A204.1 (cell line): ENCODE results near the gene ZNF182.
"Not testable (repeated sequence)": the region's sequence is repeated elsewhere in the genome, so short reads cannot be mapped to it uniquely, and the experiment has no call there.

Experiments used
- FAIRE-seq: peaks from 2 replicates; lab custom pipeline; 2012; peaks lifted over from hg19 to GRCh38; lab: Jason Lieb, UNC

Gene ZNF182

GRCh38 chrX:48003758-48004457, at the start of gene ZNF182:
Gene ZNF182 (minus strand): TSS chrX:48003989. CDS start chrX:48002609, 1,380 bp downstream.
- no peak for FAIRE-seq

DNA sequence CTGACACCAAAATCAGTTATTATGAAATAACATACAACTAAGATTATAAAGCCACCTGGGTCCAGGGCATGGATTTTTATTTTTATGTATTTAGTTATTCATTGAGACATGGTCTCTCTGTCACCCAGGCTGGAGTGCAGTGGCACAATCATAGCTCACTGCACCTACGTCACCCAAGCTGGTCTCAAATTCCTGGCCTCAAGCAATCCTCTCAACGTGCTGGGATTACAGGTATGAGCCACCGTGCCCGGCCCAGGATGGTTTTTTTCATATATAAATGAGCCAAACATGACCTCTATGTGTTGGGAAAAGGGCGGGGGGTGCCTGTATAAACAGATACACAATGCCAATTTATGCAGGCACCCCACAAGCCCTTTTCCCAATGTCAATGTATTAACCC, 43.1 kb upstream of the ZNF182 start:
- no peak for FAIRE-seq

- no peak for FAIRE-seq
Measured at GRCh38 chrX:48045410-48046311, 41.9 kb upstream of the ZNF182 start.

GRCh38 chrX:48043056-48043455, 39.3 kb upstream of the ZNF182 start:
- FAIRE-seq: no peak

DNA sequence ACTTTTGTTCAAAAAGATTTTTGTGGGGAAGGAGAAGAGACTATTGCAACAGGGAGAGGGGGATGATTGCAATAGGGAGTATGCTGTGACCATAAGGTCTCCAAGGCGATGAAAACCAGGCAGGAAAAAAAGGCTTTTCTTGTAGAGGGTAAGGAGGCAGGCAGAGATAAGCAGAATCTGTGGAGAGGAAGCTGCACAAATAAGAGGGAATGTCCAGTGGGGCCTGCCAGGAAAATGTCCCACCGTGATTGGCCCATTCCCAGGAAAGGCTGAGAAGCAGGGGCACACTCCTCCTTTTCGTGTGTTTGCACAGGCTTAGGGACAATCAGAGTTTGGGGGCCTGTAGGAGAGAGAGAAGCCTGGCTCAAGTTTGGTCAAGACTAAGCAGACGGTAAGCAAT, 32.1 kb upstream of the ZNF182 start:
- FAIRE-seq: no peak

- not testable (repeated sequence) for FAIRE-seq
Measured at GRCh38 chrX:48030641-48031173, 26.9 kb upstream of the ZNF182 start.

GRCh38 chrX:48030237-48030636, 26.4 kb upstream of the ZNF182 start:
- no peak for FAIRE-seq

DNA sequence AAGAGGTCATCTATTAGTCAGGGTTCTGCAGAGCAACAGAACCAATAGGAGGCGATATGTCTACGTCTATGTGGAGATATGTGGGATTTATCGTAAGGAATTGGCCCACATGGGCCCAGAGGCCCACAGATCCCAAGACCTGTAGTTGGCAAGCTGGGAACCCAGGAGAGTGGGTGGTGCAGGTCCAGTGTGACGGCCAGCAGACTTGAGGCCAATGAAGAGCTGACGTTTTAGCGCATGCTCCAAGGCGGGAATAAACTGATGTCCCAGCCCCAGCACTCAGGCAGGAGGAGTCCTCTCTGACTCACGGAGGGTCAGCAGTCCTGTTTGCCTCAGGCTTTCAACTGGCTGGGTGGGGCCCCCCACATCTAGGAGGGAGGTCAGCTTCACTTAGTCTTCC, 24.3 kb upstream of the ZNF182 start:
- FAIRE-seq: no peak

GRCh38 chrX:48027545-48027944, 23.8 kb upstream of the ZNF182 start:
- not testable (repeated sequence) for FAIRE-seq

DNA sequence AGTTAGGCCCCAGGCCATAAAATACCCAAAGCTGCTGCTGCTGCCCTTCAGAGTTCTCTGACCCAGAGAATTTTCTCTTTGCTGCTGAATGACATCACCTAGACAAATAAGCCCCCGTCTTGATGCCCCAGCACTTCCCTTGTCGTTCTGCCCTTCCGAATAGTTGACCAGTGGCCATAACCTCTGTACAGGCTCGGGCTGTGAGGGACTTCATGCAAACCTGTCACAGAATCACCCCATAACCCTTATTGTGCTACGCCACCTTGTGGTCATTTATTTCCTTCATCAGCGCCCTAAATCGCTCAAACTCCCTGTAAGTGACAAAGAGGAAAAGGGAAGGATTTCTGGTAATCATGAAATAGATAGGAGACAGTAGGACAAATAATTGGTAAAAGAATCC, 21.8 kb upstream of the ZNF182 start:
- FAIRE-seq: peak; percentile 90

- FAIRE-seq: no peak
Measured at GRCh38 chrX:48022738-48023137, 18.9 kb upstream of the ZNF182 start.

DNA sequence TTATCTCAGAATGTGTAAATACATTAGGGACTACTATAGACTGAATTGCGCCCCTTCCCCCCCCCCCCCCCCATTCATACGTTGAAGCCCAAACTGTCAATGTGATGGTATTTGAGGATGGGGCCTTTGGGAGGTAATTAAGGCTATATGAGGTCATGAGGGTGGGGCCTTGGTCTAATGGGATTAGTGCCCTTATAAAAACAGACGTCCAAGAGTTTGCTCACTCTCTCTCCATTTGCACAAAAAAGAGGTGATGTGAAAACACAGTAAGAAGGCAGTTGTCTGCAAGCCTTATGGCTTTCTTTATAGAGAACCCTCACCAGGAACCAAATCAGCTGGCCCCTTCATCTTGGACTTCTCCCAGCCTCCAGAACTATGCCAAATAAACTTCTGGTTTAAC, 18.3 kb upstream of the ZNF182 start:
- no peak for FAIRE-seq

DNA sequence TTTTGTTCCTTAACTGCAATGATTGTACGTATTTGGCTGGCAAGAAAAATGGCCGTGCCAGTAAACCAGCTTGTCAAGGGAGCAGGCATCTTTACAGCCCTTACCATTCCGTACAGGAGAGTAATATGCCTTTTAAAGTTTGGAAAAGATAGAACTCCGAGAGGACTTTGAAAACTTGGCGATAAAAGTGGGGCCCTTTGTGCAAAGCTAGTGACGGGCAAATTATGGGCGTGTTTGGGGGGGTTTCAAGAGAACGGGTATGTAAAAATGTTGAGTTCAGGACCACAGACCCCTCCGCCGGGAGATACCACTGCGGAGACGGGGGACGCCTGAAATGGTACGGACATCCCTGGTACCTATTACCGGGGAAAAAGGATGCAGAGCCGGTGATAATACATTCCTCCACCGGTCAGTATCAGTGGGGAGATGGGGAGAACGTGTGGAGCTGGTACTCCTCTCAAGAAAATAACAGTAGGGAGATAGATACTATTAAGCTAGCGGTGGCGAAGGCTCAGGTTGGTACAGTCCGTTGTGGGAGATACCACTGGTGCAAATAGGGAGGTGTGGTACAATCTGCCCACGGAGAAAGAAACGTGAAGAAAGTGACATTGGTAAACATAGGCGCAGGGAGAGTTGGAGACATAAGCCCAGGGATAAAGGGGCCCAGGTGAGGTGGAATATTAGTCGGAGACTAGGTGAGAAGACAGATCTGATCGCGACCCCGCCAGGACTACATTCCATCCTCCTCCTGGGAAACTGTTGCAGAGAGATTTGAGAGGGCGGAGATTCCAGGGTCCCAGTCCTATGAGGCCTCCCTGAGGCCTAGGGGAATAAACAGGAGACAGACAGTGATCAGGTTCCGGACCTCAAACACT, 17.5 kb upstream of the ZNF182 start:
- FAIRE-seq: no peak

- not testable (repeated sequence) for FAIRE-seq
Measured at GRCh38 chrX:48020472-48020871, 16.7 kb upstream of the ZNF182 start.

GRCh38 chrX:48019892-48020291, 16.1 kb upstream of the ZNF182 start:
- FAIRE-seq: not testable (repeated sequence)

GRCh38 chrX:48016583-48017310, 13.0 kb upstream of the ZNF182 start:
- FAIRE-seq: not testable (repeated sequence)

- not testable (repeated sequence) for FAIRE-seq
Measured at GRCh38 chrX:48009445-48009960, 5.7 kb upstream of the ZNF182 start.

DNA sequence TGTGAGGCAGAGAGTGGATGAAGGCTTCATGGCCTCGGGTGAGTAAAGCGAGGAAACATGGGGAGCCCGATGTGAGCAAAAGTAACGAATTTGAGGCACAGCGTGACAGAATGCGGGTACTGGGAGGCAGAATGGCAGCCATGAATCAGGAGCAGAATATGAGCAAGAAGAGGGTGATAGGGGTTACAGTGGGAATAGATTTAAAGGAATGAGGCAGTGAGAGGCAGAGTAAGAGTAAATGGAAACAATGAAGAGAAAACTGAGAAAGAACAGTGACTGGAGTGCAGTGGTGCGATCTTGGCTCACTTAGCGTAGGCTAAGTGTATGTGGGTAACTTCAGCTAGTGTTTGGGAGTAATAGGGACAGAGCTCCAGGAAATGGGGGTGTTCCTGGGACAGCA, 2.9 kb upstream of the ZNF182 start, which contains the start of gene SPACA5:
TSS of gene SPACA5 (plus strand) at position 301 of the 400 bp plus-strand sequence. CDS start 815 bp downstream, outside the sequence.
- not testable (repeated sequence) for FAIRE-seq

DNA sequence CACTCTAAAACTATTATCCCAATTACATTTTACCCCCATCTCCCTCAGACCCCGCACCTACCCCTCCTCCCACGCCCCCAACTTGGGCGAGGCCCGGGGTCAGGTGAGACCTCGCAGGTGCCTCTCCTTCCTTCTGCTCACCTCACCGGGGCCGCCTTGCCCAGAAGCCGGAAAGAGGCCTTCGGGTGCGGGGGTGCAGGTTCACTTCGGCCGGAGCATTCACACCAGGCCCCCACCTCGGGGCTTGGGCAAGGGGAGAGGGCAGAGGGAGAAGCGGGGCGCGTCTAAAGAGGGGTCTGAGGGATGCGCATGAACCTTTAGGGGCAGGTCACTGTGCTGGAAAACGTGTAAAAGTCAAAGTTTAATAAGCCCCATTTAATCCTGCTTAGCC, 427 bp downstream of the ZNF182 start:
- FAIRE-seq: no peak

DNA sequence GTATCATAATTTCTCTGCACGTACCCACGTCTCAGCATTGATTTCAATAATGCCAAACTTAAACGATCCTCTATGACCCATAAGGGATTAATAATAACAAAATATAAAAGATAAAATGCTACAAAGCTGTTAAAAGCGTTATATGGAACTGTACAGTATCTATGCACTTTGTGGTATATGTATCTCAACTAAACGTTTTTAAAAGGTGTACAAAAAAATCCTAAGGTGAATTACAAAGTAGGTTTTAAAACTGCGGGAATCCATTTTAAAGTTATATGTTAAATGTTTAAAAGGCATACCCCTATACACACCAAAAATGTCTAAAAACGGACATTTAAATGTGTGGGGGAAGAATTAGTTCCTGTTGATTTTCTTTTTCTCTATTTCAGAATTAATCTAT, 860 bp downstream of the ZNF182 start:
- FAIRE-seq: no peak

DNA sequence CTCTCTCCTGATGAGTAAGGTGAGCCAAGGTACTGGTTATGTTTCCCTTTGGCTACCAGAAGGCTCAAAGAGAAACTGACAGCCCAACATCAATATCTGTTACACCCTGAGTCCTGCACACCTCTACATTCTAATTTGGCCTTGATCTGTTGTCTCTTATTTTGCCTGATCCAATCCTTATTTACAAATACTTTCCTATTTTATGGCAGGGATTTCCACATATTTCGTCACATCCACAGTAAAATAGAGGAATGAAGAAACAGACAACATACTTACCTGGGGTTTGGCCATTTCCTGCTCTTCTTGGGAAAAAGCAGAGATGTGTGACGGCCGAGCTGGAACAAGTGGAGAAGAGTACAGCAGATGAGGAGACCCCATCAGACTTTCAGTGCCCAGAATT, 1.5 kb downstream of the ZNF182 start:
- FAIRE-seq: no peak
